Measurements from ENCODE around the gene HECTD1.
"Not testable (repeated sequence)": the region's sequence is repeated elsewhere in the genome, so short reads cannot be mapped to it uniquely, and the experiment has no call there.

The HECTD1 gene

GRCh38 chr14:31142455-31143087, 65.0 kb downstream of the HECTD1 start:
- DNase-seq (ENCODE audit: low read depth), result no peak

GRCh38 chr14:31139301-31139847, 68.2 kb downstream of the HECTD1 start:
- DNase-seq (ENCODE audit: low read depth), result no peak

GRCh38 chr14:31138301-31138700, 69.3 kb downstream of the HECTD1 start:
- no peak for DNase-seq (ENCODE audit: low read depth)

GRCh38 chr14:31137214-31137889, 70.2 kb downstream of the HECTD1 start:
- DNase-seq (ENCODE audit: low read depth), result no peak

- DNase-seq (ENCODE audit: low read depth), result no peak
Measured at GRCh38 chr14:31133133-31133532, 74.5 kb downstream of the HECTD1 start.

GRCh38 chr14:31128601-31129526, 78.7 kb downstream of the HECTD1 start:
- DNase-seq (ENCODE audit: low read depth), result no peak

GRCh38 chr14:31127690-31128089, 79.9 kb downstream of the HECTD1 start:
- DNase-seq (ENCODE audit: low read depth), result no peak

- no peak for DNase-seq (ENCODE audit: low read depth)
Measured at GRCh38 chr14:31126680-31127079, 80.9 kb downstream of the HECTD1 start.

GRCh38 chr14:31125231-31125630, 82.4 kb downstream of the HECTD1 start:
- no peak for DNase-seq (ENCODE audit: low read depth)

GRCh38 chr14:31124197-31124596, 83.4 kb downstream of the HECTD1 start:
- no peak for DNase-seq (ENCODE audit: low read depth)

- no peak for DNase-seq (ENCODE audit: low read depth)
Measured at GRCh38 chr14:31122921-31123320, 84.7 kb downstream of the HECTD1 start.

- DNase-seq (ENCODE audit: low read depth), result no peak
Measured at GRCh38 chr14:31122098-31122611, 85.4 kb downstream of the HECTD1 start.

- no peak for DNase-seq (ENCODE audit: low read depth)
Measured at GRCh38 chr14:31118892-31119291, 88.7 kb downstream of the HECTD1 start.

- no peak for DNase-seq (ENCODE audit: low read depth)
Measured at GRCh38 chr14:31113794-31114193, 93.8 kb downstream of the HECTD1 start.

- no peak for DNase-seq (ENCODE audit: low read depth)
Measured at GRCh38 chr14:31110872-31111271, 96.7 kb downstream of the HECTD1 start.

GRCh38 chr14:31109257-31109656, 98.3 kb downstream of the HECTD1 start:
- DNase-seq (ENCODE audit: low read depth), result no peak

GRCh38 chr14:31106768-31107167, 100.8 kb downstream of the HECTD1 start:
- DNase-seq (ENCODE audit: low read depth), result no peak

GRCh38 chr14:31097081-31097480, 110.5 kb downstream of the HECTD1 start:
- no peak for DNase-seq (ENCODE audit: low read depth)

GRCh38 chr14:31096255-31096654, 111.3 kb downstream of the HECTD1 start:
- no peak for DNase-seq (ENCODE audit: low read depth)

GRCh38 chr14:31095817-31096216, 111.8 kb downstream of the HECTD1 start:
- not testable (repeated sequence) for DNase-seq (ENCODE audit: low read depth)

GRCh38 chr14:31093884-31094839, 113.4 kb downstream of the HECTD1 start:
- not testable (repeated sequence) for DNase-seq (ENCODE audit: low read depth)

Measured in T follicular helper cell (primary cell).